ENCODE results near the gene FBXL17.

The FBXL17 gene

DNA sequence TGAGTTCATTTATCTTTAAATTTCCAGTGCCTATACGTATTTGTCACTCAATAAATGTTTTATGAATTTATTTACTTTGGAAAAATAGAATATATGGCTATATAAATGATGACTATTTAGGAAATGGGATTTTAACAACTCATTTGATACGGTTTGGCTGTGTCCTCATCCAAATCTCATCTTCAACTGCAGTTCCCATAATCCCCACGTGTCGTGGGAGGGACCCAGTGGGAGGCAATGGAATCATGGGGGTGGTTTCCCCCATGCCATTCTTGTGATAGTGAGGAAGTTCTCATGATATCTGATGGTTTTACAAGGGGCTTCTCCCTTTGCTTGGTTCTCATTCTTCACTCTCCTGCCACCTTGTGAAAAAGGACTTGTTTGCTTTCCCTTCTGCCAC, 523.6 kb downstream of the FBXL17 start:
- Histone ChIP-seq H3K36me3 (ENCODE audit: control insufficient read depth in 4 of 4, insufficient read depth in 4 of 4, low read length in 3 of 4) (no peaks in the 10 kb centered on the region), H3K9me3 (ENCODE audit: control extremely low read depth in 1 of 5, control insufficient read depth in 4 of 5, insufficient read depth in 2 of 5, low read depth in 1 of 5, low read length in 4 of 5) (no peaks in the 10 kb centered on the region), H3K4me3 (ENCODE audit: control insufficient read depth in 1 of 7, extremely low read depth in 1 of 7, insufficient read depth in 4 of 7, low read depth in 2 of 7, low read length in 6 of 7) (no peak overlapping the region), H3K27me3 (replicated peaks in 2 of 5; ENCODE audit: control insufficient read depth in 4 of 5, insufficient read depth in 5 of 5, low read length in 4 of 5) (no peaks in the 10 kb centered on the region), H3K27ac (ENCODE audit: insufficient read depth in 1 of 2, low read depth in 1 of 2, low read length in 2 of 2, poor library complexity in 1 of 2, severe bottlenecking in 2 of 2) (no peak overlapping the region), H3K4me1 (ENCODE audit: control extremely low read depth in 1 of 4, control insufficient read depth in 4 of 4, insufficient read depth in 4 of 4, low read length in 3 of 4) (no peaks in the 10 kb centered on the region)
- CTCF ChIA-PET = no interaction called here
- WGBS (ENCODE audit: insufficient coverage) = 100% methylated on average over 1 of the region's 4 CpGs
- DNase-seq = no peak
- POLR2A ChIA-PET = no interaction called here

DNA sequence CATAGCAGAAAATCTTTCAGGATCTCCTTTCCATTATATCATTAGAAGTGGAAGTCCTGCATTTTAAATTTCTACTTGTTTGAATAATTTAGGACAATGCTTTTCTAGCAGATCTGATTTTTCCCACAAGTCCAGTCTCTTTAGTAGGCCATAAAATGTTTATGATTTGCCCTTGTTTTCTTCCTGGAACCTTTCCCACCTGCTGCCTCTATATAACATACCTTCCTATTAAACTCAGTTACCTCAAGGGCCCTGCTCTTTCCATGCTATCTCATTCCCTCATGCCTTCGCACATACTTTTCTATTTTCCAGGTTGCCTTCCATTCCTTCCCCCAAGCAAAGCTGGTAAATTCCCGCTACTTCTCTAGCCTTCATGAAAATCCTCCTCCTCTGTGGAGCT, 524.1 kb downstream of the FBXL17 start:
- Histone ChIP-seq H3K36me3 (ENCODE audit: control insufficient read depth in 4 of 4, insufficient read depth in 4 of 4, low read length in 3 of 4) (no peaks in the 10 kb centered on the region), H3K27me3 (replicated peaks in 2 of 5; ENCODE audit: control insufficient read depth in 4 of 5, insufficient read depth in 5 of 5, low read length in 4 of 5) (no peaks in the 10 kb centered on the region), H3K9me3 (ENCODE audit: control extremely low read depth in 1 of 5, control insufficient read depth in 4 of 5, insufficient read depth in 2 of 5, low read depth in 1 of 5, low read length in 4 of 5) (no peaks in the 10 kb centered on the region), H3K4me3 (ENCODE audit: control insufficient read depth in 1 of 7, extremely low read depth in 1 of 7, insufficient read depth in 4 of 7, low read depth in 2 of 7, low read length in 6 of 7) (no peak overlapping the region), H3K27ac (ENCODE audit: insufficient read depth in 1 of 2, low read depth in 1 of 2, low read length in 2 of 2, poor library complexity in 1 of 2, severe bottlenecking in 2 of 2) (no peak overlapping the region), H3K4me1 (ENCODE audit: control extremely low read depth in 1 of 4, control insufficient read depth in 4 of 4, insufficient read depth in 4 of 4, low read length in 3 of 4) (no peaks in the 10 kb centered on the region)
- CTCF ChIA-PET = no interaction called here
- POLR2A ChIA-PET = no interaction called here
- WGBS (ENCODE audit: insufficient coverage) = 100% methylated on average over 2 of the region's 2 CpGs
- no peak for DNase-seq

DNA sequence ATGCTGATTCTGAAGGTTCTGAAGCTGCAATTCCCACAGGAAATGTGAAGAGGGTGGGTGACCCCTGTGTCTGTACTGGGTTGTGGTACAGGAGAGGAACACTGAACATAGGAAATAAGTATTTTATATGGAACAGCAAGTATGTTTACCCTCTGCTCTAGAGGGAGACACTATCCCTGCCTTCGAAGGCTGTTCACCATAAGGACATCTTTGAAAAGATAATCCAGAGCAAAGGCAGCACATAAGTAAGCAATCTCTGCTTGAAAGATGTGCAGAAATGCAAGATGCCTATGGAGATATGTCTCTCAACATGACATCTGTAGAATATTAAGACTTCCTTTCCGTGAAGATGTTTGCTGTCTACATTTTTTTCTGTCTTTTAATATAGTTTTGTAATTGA, 526.7 kb downstream of the FBXL17 start:
- H3K27ac ChIP-seq (ENCODE audit: insufficient read depth in 1 of 2, low read depth in 1 of 2, low read length in 2 of 2, poor library complexity in 1 of 2, severe bottlenecking in 2 of 2) = no peak overlapping the region
- ChIA-PET CTCF (no interaction called here), POLR2A (no interaction called here)
- H3K4me1 ChIP-seq (ENCODE audit: control extremely low read depth in 1 of 4, control insufficient read depth in 4 of 4, insufficient read depth in 4 of 4, low read length in 3 of 4) = no peaks in the 10 kb centered on the region
- no peaks in the 10 kb centered on the region for H3K27me3 ChIP-seq (replicated peaks in 2 of 5; ENCODE audit: control insufficient read depth in 4 of 5, insufficient read depth in 5 of 5, low read length in 4 of 5)
- no peaks in the 10 kb centered on the region for H3K9me3 ChIP-seq (ENCODE audit: control extremely low read depth in 1 of 5, control insufficient read depth in 4 of 5, insufficient read depth in 2 of 5, low read depth in 1 of 5, low read length in 4 of 5)
- DNase-seq = no peak
- 94% methylated on average over 2 of the region's 2 CpGs for WGBS (ENCODE audit: insufficient coverage)
- no peaks in the 10 kb centered on the region for H3K36me3 ChIP-seq (ENCODE audit: control insufficient read depth in 4 of 4, insufficient read depth in 4 of 4, low read length in 3 of 4)
- H3K4me3 ChIP-seq (ENCODE audit: control insufficient read depth in 1 of 7, extremely low read depth in 1 of 7, insufficient read depth in 4 of 7, low read depth in 2 of 7, low read length in 6 of 7) = no peak overlapping the region

DNA sequence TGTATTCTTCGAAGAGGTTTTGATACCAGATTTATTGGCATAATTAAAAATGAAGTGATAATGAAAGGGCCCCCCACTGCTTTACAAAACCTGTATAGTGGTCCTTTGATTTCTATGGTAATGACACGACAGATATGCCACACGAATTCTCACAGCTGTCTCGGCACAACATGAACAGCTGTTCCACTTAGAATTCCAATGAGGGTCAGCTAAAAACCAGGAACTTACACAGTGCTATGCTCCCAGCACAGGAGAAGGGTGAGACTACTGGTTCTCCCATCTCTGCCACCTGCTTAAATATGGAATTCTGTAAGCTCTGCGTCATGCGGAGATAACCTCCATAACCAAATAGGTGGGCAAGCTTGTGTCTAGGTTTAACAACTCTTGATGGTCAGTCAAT, 528.2 kb downstream of the FBXL17 start:
- H3K27ac ChIP-seq (ENCODE audit: insufficient read depth in 1 of 2, low read depth in 1 of 2, low read length in 2 of 2, poor library complexity in 1 of 2, severe bottlenecking in 2 of 2) = no peak overlapping the region
- ChIA-PET CTCF (no interaction called here), POLR2A (no interaction called here)
- no peak for DNase-seq
- H3K36me3 ChIP-seq (ENCODE audit: control insufficient read depth in 4 of 4, insufficient read depth in 4 of 4, low read length in 3 of 4) = no peaks in the 10 kb centered on the region
- H3K27me3 ChIP-seq (replicated peaks in 2 of 5; ENCODE audit: control insufficient read depth in 4 of 5, insufficient read depth in 5 of 5, low read length in 4 of 5) = no peaks in the 10 kb centered on the region
- no peaks in the 10 kb centered on the region for H3K4me1 ChIP-seq (ENCODE audit: control extremely low read depth in 1 of 4, control insufficient read depth in 4 of 4, insufficient read depth in 4 of 4, low read length in 3 of 4)
- 96% methylated on average over 4 of the region's 6 CpGs for WGBS (ENCODE audit: insufficient coverage)
- no peaks in the 10 kb centered on the region for H3K9me3 ChIP-seq (ENCODE audit: control extremely low read depth in 1 of 5, control insufficient read depth in 4 of 5, insufficient read depth in 2 of 5, low read depth in 1 of 5, low read length in 4 of 5)
- no peak overlapping the region for H3K4me3 ChIP-seq (ENCODE audit: control insufficient read depth in 1 of 7, extremely low read depth in 1 of 7, insufficient read depth in 4 of 7, low read depth in 2 of 7, low read length in 6 of 7)

DNA sequence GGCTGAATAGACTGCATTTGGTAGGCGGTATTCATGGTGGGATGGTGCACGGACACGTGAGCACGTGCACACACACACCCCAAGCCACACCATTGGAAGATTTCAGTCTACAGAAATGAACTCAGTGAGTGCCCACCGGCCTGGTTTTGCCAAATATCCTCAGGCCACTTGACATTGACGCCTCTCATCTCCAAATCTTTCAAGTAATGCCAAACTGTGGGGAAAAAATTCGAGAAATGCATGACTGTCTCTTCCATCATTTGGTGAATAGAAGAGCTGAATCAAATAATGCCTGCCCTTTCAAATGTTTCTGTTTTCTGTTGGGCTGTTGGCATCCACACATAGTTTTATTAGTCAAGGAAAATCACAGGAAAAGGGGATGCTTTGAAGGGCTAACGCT, 528.9 kb downstream of the FBXL17 start:
- ChIA-PET CTCF (no interaction called here), POLR2A (no interaction called here)
- Histone ChIP-seq H3K36me3 (ENCODE audit: control insufficient read depth in 4 of 4, insufficient read depth in 4 of 4, low read length in 3 of 4) (no peaks in the 10 kb centered on the region), H3K4me1 (ENCODE audit: control extremely low read depth in 1 of 4, control insufficient read depth in 4 of 4, insufficient read depth in 4 of 4, low read length in 3 of 4) (no peaks in the 10 kb centered on the region), H3K9me3 (ENCODE audit: control extremely low read depth in 1 of 5, control insufficient read depth in 4 of 5, insufficient read depth in 2 of 5, low read depth in 1 of 5, low read length in 4 of 5) (no peaks in the 10 kb centered on the region), H3K4me3 (ENCODE audit: control insufficient read depth in 1 of 7, extremely low read depth in 1 of 7, insufficient read depth in 4 of 7, low read depth in 2 of 7, low read length in 6 of 7) (no peak overlapping the region), H3K27ac (ENCODE audit: insufficient read depth in 1 of 2, low read depth in 1 of 2, low read length in 2 of 2, poor library complexity in 1 of 2, severe bottlenecking in 2 of 2) (no peak overlapping the region), H3K27me3 (replicated peaks in 2 of 5; ENCODE audit: control insufficient read depth in 4 of 5, insufficient read depth in 5 of 5, low read length in 4 of 5) (no peaks in the 10 kb centered on the region)
- DNase-seq = no peak
- WGBS (ENCODE audit: insufficient coverage) = 100% methylated on average over 4 of the region's 8 CpGs

DNA sequence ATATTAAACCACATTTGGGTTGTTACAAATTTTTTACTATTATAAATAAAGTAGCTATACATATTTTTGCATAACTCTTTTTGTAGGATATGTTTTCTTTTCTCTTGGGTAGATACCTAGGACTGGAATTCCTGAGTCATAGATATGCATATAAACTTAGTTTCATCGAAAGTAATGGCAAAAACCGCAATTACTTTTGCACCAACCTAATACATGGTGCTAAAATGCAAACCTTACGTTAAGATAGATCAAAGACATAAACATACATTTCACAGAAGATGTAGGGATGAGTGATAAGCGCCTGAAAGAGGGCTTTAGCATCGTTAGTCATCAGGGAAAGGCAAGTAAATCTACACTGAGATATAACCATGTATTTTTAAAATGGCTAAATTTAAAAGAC, 532.8 kb downstream of the FBXL17 start:
- H3K4me3 ChIP-seq (ENCODE audit: control insufficient read depth in 1 of 7, extremely low read depth in 1 of 7, insufficient read depth in 4 of 7, low read depth in 2 of 7, low read length in 6 of 7) = no peak overlapping the region
- no peaks in the 10 kb centered on the region for H3K36me3 ChIP-seq (ENCODE audit: control insufficient read depth in 4 of 4, insufficient read depth in 4 of 4, low read length in 3 of 4)
- no CpG with 5 or more reads among the region's 5 CpGs for WGBS (ENCODE audit: insufficient coverage)
- H3K4me1 ChIP-seq (ENCODE audit: control extremely low read depth in 1 of 4, control insufficient read depth in 4 of 4, insufficient read depth in 4 of 4, low read length in 3 of 4) = no peaks in the 10 kb centered on the region
- ChIA-PET CTCF (no interaction called here), POLR2A (no interaction called here)
- DNase-seq = no peak
- H3K9me3 ChIP-seq (ENCODE audit: control extremely low read depth in 1 of 5, control insufficient read depth in 4 of 5, insufficient read depth in 2 of 5, low read depth in 1 of 5, low read length in 4 of 5) = peaks cover 0 to 3% (median 0%) of the 10 kb centered on the region in 5 experiments
- H3K27ac ChIP-seq (ENCODE audit: insufficient read depth in 1 of 2, low read depth in 1 of 2, low read length in 2 of 2, poor library complexity in 1 of 2, severe bottlenecking in 2 of 2) = no peak overlapping the region
- H3K27me3 ChIP-seq (replicated peaks in 2 of 5; ENCODE audit: control insufficient read depth in 4 of 5, insufficient read depth in 5 of 5, low read length in 4 of 5) = no peaks in the 10 kb centered on the region

DNA sequence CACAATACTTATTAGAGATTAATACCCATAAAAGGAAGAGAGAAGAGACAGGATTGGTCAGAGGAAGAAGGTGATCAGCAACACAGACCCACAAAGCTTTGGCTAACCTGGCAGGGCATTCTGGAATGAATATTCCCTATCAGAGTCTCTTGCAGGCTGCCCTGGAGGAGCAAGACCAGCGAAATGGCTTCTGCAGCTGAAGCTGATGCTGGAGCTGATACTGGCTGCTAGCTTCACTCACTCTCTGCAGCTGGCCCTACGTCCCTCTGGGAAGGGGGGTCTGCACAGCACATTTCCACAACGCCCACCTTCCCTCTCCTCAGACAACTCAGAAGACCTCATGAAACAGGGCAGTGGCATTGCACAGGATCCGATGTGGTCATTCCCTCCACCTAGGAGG, 541.3 kb downstream of the FBXL17 start:
- Histone ChIP-seq H3K36me3 (ENCODE audit: control insufficient read depth in 4 of 4, insufficient read depth in 4 of 4, low read length in 3 of 4) (no peaks in the 10 kb centered on the region), H3K4me3 (ENCODE audit: control insufficient read depth in 1 of 7, extremely low read depth in 1 of 7, insufficient read depth in 4 of 7, low read depth in 2 of 7, low read length in 6 of 7) (no peak overlapping the region), H3K27me3 (replicated peaks in 2 of 5; ENCODE audit: control insufficient read depth in 4 of 5, insufficient read depth in 5 of 5, low read length in 4 of 5) (no peaks in the 10 kb centered on the region), H3K27ac (ENCODE audit: insufficient read depth in 1 of 2, low read depth in 1 of 2, low read length in 2 of 2, poor library complexity in 1 of 2, severe bottlenecking in 2 of 2) (no peak overlapping the region), H3K4me1 (ENCODE audit: control extremely low read depth in 1 of 4, control insufficient read depth in 4 of 4, insufficient read depth in 4 of 4, low read length in 3 of 4) (no peaks in the 10 kb centered on the region), H3K9me3 (ENCODE audit: control extremely low read depth in 1 of 5, control insufficient read depth in 4 of 5, insufficient read depth in 2 of 5, low read depth in 1 of 5, low read length in 4 of 5) (no peaks in the 10 kb centered on the region)
- ChIA-PET POLR2A (interaction anchor here (0.6 kb wide), 1 partner anchor 91 kb away, joined by 3 read pairs; no protein-coding TSS in a partner anchor), CTCF (no interaction called here)
- DNase-seq = no peak
- WGBS (ENCODE audit: insufficient coverage) = 83% methylated on average over 1 of the region's 4 CpGs

DNA sequence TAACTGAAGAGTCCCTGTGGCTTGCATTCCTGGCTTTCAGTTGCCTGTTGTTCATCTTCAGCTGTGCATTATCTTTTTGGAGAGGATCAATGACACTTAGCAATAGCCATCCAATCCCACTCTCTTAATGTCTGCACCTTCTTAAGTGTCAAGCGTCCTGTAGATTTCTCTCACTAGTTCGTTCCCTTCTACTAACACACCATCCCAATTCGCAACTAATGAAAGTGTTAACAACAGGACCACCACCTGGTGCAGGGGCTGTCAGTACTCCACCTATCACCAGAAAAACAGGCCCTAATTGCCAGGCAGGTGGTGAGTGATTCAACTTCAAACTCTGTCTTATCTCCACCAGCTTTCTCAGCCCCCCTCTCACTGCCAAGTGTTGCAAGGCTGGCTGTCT, 541.7 kb downstream of the FBXL17 start:
- WGBS (ENCODE audit: insufficient coverage) = 74% methylated on average over 3 of the region's 3 CpGs
- Histone ChIP-seq H3K9me3 (ENCODE audit: control extremely low read depth in 1 of 5, control insufficient read depth in 4 of 5, insufficient read depth in 2 of 5, low read depth in 1 of 5, low read length in 4 of 5) (no peaks in the 10 kb centered on the region), H3K4me3 (ENCODE audit: control insufficient read depth in 1 of 7, extremely low read depth in 1 of 7, insufficient read depth in 4 of 7, low read depth in 2 of 7, low read length in 6 of 7) (no peak overlapping the region), H3K27ac (ENCODE audit: insufficient read depth in 1 of 2, low read depth in 1 of 2, low read length in 2 of 2, poor library complexity in 1 of 2, severe bottlenecking in 2 of 2) (no peak overlapping the region), H3K36me3 (ENCODE audit: control insufficient read depth in 4 of 4, insufficient read depth in 4 of 4, low read length in 3 of 4) (no peaks in the 10 kb centered on the region), H3K27me3 (replicated peaks in 2 of 5; ENCODE audit: control insufficient read depth in 4 of 5, insufficient read depth in 5 of 5, low read length in 4 of 5) (no peaks in the 10 kb centered on the region), H3K4me1 (ENCODE audit: control extremely low read depth in 1 of 4, control insufficient read depth in 4 of 4, insufficient read depth in 4 of 4, low read length in 3 of 4) (no peaks in the 10 kb centered on the region)
- ChIA-PET CTCF (no interaction called here), POLR2A (no interaction called here)
- no peak for DNase-seq
